Nephron progenitor cell (in vitro differentiated cells): ENCODE measurements around the gene MMP7.

ENCODE experiments used
- DNase-seq: peaks from one replicate; pipeline ENCODE4 v3.0.0; 2021
- H3K27ac Mint-ChIP-seq: 2 replicates; pipeline ENCODE4 v1.8.0; 2021; ENCODE audit warnings: mild to moderate bottlenecking, moderate library complexity, mixed read lengths
- H3K27me3 Mint-ChIP-seq: 2 replicates; pipeline ENCODE4 v1.8.0; 2021; ENCODE audit warnings: mild to moderate bottlenecking, low read depth, mixed read lengths; ENCODE audit not compliant: poor library complexity
- H3K36me3 Mint-ChIP-seq: 2 replicates; pipeline ENCODE4 v1.8.0; 2021; ENCODE audit warnings: low read depth, mixed read lengths
- H3K4me1 Mint-ChIP-seq: 2 replicates; pipeline ENCODE4 v1.8.0; 2021; ENCODE audit warnings: mixed read lengths
- H3K4me3 Mint-ChIP-seq: 2 replicates; pipeline ENCODE4 v1.8.0; 2021; ENCODE audit warnings: mild to moderate bottlenecking, moderate library complexity, mixed read lengths
- H3K9me3 Mint-ChIP-seq: 2 replicates; pipeline ENCODE4 v1.8.0; 2021; ENCODE audit warnings: mild to moderate bottlenecking, moderate library complexity, mixed read lengths
- CTCF ChIP-seq: fragments of 200-600 bp; sonication (generic); IDR thresholded peaks from 2 replicates; pipeline ENCODE4 v1.5.0; 2021; ENCODE audit warnings: antibody characterized with exemption

The MMP7 gene

GRCh38 chr11:102534261-102534872, 3.8 kb upstream of the MMP7 start:
- Mint-ChIP-seq H3K9me3 (no peaks in the 10 kb centered on the region), H3K36me3 (no peaks in the 10 kb centered on the region), H3K4me1 (no peaks in the 10 kb centered on the region), H3K27ac (no peak overlapping the region), H3K27me3 (no peaks in the 10 kb centered on the region), H3K4me3 (no peak overlapping the region)
- TF ChIP-seq CTCF = no peak
- DNase-seq = no peak

GRCh38 chr11:102528618-102529017, 1.9 kb downstream of the MMP7 start:
- TF ChIP-seq CTCF = no peak
- no peak overlapping the region for H3K4me3 Mint-ChIP-seq
- no peaks in the 10 kb centered on the region for H3K9me3 Mint-ChIP-seq
- H3K27me3 Mint-ChIP-seq = no peaks in the 10 kb centered on the region
- H3K27ac Mint-ChIP-seq = no peak overlapping the region
- no peak for DNase-seq
- H3K4me1 Mint-ChIP-seq = no peaks in the 10 kb centered on the region
- no peaks in the 10 kb centered on the region for H3K36me3 Mint-ChIP-seq

- Mint-ChIP-seq H3K27ac (no peak overlapping the region), H3K9me3 (no peaks in the 10 kb centered on the region), H3K27me3 (no peaks in the 10 kb centered on the region), H3K4me3 (no peak overlapping the region), H3K4me1 (no peaks in the 10 kb centered on the region), H3K36me3 (no peaks in the 10 kb centered on the region)
- TF ChIP-seq CTCF = no peak
- DNase-seq = no peak
Measured at GRCh38 chr11:102527684-102528083, 2.9 kb downstream of the MMP7 start.

GRCh38 chr11:102527041-102527440, 3.5 kb downstream of the MMP7 start:
- Mint-ChIP-seq H3K4me3 (no peak overlapping the region), H3K27me3 (no peaks in the 10 kb centered on the region), H3K27ac (no peak overlapping the region), H3K9me3 (no peaks in the 10 kb centered on the region), H3K36me3 (no peaks in the 10 kb centered on the region), H3K4me1 (no peaks in the 10 kb centered on the region)
- TF ChIP-seq CTCF = no peak
- no peak for DNase-seq

- H3K27ac Mint-ChIP-seq = no peak overlapping the region
- peaks cover 5% of the 10 kb centered on the region for H3K27me3 Mint-ChIP-seq
- DNase-seq = no peak
- H3K4me1 Mint-ChIP-seq = no peaks in the 10 kb centered on the region
- no peak for TF ChIP-seq CTCF
- no peaks in the 10 kb centered on the region for H3K36me3 Mint-ChIP-seq
- no peaks in the 10 kb centered on the region for H3K9me3 Mint-ChIP-seq
- no peak overlapping the region for H3K4me3 Mint-ChIP-seq
Measured at GRCh38 chr11:102523887-102524286, 6.7 kb downstream of the MMP7 start.

- H3K9me3 Mint-ChIP-seq = no peaks in the 10 kb centered on the region
- H3K36me3 Mint-ChIP-seq = no peaks in the 10 kb centered on the region
- no peaks in the 10 kb centered on the region for H3K4me1 Mint-ChIP-seq
- no peak overlapping the region for H3K27ac Mint-ChIP-seq
- DNase-seq = no peak
- peaks cover 9% of the 10 kb centered on the region for H3K27me3 Mint-ChIP-seq
- H3K4me3 Mint-ChIP-seq = no peak overlapping the region
- no peak for TF ChIP-seq CTCF
Measured at GRCh38 chr11:102523189-102523570, 7.4 kb downstream of the MMP7 start.
